Anterior cingulate cortex (tissue), 58 donors: Measurements from ENCODE around the gene ART3.

Source experiments
- DNase-seq, 58 donors: peaks; one replicate each; lab custom pipeline; 2025; lab: John Stamatoyannopoulos, UW

Gene ART3

DNA sequence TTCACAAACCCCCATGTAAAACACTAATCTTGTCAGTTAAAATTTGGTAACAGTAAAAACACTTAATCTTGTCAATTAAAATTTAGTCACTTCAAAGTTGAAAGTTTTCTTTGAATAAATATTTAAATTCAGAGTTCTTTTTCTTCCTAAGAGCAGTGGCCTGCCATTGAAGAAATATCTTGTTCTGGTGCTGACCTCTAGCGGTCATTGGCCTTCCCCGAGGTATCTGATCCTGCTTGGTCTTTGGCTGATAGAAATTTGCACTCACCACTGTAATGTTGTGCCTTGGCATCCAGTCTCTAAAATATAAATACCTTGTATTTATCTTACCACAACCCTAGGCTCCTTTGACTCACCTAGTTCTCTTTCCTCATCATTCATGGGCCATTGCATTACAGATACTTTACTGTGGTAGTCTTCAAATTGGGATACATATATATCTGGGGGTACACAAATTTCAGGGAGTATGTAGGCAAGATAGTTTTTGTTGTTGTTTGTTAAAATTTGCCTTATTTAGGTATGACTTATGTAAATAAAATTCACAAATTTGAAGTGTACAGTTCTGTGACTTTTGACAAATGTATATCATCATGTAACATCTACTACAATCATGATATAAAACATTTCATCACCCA lies 6.7 kb upstream of the ART3 start:
- DNase-seq: peak in 50 of 58 donors; percentile 0 to 77 (median 36)

DNA sequence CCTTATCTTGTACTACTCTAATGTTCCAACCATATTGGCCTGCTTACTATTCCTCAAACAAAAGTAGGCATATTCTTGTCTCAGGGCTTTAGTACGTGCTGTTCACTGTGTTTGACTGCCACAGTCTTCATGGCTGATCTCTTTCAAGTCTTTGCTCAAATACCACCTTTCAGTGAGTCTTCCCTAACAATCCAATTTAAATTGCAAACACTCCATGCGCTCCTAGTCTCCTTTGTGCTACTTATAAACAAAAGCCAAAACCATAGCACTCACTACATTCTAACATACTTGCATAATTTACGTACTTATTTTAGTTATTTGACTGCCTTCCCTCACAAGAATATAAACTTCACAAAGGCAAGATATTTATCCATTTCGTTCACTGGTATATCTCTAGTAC lies 1.7 kb upstream of the ART3 start:
- DNase-seq: no peak

DNA sequence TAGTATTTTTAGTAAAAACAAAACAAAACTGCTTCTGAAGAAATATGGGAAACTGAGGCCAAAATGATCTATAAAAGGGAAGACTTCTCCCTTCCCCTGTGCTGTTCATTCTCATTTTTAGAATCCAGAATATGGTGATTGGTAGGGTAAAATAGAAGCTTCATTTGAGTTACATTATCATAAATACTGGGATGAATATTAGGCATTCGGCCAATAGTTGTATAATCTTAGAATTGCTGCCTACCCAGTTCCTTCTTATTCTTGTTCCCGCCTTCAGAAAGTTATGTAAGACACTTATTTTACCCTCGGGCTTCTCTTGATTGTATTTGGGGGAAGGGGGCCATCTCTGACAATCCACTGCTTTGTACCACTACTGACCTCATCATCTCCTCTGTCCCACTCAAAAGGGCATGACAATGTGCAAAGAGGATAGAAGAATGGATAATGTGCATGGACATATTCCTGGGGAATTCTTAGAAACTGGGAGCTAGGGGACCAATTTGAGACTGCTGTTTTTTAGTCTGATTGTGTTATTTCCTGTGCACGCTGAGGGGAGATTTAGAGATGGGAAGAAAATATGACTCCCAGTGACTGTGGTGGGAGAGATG lies 588 bp downstream of the ART3 start:
- DNase-seq: peak in 1 of 58 donors; percentile 6

DNA sequence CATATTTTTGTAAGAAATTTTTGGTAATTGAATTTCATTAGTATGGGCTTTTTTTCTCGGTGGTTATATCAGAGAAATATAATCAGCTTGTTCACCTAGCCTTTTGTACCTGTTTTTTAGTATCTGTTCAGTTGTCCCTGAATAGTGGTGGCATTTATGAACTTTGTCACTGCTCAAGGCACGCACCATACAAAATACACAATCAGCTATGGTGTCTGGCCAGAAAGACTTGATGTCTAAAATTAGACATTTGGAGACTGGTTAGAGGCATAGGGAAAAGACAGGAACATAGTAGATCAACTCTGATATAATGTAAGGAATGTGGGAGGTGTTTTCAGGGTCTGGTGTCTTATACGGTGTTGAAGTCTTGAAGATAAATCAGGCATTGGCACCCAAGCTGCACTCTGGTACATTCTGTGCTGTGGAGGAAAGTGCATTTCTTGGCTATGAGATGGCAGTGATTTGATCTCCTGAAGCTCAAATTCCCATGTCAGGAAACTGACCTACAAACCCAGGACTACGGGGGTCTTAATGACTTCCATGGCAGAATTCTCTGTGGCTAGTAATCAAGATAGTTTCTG lies 3.6 kb downstream of the ART3 start:
- peak in 1 of 58 donors; percentile 1 for DNase-seq

DNA sequence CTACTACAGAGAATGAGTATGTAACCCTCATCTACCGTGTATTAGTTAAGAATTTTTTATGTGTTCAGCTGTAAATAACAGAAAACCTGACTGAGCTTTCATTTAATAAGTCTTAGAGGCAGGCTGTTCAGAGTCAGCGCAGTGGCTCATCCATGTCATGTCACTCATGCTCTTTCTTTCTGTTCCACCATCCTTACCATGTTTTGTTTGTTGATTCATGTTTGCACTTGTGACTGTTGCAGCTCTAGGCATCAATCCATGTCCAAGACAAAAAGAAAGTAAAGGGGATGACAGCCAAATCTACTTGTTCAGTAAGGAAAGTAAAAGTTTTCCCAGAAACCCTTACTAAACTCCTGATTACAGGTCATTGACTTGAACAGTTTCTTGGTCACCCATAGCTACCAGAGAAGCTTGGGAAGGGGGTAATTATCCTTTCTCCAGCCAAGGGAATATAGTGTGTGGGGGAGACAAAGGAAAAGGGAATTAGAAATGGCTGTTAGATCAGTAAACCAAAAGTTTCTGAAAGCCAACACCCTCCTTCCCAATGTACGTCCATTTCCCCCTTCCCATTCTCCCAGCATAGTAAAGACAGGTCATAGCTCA lies 9.0 kb downstream of the ART3 start:
- no peak for DNase-seq

DNA sequence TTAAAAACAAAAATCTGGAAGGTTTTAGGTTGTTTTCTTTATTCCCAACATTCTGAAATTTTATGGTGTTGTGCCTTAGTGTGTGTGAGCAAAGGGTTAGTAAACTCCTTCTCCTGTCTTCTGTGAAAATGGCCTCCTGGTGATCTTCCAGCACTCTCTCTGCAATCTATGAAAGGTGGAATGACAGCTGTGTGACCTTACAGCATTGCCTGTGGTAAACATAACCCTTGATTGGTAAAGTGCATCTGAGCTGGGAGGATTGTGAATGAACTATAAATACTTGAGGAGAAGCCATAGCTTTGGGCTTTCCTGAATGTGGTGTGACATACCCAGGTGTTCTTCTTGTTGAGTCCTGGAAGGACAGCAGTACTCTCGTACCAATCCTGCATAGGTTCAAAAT lies 10.0 kb downstream of the ART3 start:
- DNase-seq: no peak

DNA sequence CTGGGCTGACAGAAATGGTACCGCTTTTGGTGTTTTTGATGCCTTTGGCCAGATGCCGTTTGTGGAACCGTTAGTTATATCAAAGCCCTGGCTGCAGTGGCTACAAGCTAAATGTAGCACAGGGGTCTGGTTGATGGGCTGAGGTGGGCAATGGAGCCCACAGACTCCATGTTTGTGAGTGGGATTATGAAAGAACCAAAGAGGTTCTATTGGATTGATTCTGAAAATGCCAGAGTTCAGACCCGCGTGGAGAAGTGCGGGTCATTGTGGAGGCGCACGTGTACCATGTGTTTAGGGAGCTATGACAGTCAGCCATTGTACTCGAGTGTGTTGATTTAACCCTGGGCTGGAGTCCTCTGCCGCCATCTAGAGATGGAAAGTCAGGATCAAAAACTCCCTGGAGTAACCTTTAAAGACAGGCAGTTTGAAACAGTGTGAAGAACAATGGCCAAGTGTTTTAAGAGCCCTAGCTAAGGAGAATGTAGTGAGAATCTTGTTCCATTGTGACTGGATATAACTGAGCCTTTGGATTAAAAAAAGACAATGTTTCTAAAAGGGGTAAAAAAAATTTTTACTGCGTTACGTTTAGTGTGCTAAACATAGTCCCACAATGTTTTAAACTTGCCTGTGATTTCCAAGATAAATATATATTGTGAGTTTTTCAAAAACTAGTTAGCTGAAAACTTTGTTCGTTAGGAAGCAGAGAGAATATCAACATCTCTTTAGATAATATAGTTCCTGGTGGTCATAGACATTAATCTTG lies 12.7 kb downstream of the ART3 start:
- peak in 51 of 58 donors; percentile 3 to 86 (median 45) for DNase-seq

DNA sequence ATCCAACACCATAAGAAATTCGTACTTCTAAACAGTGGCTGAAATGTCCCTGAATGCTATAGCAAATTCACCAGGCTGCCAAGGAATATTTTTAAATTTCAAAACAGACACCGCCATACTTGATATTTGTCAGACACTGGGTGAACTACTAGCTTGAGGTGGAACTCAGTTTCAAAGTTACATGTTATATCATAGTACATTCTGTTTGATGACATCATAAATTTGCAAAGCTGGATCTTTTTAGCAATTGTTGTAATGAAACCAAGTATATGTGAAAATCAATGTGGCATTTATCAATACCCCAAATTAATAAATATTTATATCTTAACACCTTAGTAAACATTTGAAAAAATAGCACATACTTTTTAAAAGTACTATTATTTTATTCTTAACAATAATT lies 14.2 kb downstream of the ART3 start:
- no peak for DNase-seq

DNA sequence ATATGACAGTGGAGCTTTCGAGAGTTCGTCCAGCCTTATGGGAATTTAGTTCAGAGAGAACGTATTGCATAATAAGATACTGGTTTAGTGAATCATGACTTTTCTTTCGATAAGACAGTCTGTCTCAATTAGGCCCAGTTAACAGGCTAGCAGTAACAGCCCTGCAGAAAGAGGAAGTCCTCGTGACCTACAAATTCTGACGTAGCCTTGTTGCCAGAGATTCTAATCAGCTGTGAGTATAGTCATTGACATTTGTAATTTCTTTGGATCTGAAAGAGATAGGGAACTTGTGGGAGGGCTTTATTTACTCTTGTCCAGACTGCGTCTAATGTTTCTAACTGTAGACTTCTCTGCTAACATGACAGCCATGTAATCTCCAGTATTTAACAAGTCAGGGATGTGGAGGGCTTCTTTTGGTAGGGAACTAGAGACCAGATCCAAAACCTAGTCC lies 15.8 kb downstream of the ART3 start:
- DNase-seq: peak in 2 of 58 donors; percentile 0 to 6

DNA sequence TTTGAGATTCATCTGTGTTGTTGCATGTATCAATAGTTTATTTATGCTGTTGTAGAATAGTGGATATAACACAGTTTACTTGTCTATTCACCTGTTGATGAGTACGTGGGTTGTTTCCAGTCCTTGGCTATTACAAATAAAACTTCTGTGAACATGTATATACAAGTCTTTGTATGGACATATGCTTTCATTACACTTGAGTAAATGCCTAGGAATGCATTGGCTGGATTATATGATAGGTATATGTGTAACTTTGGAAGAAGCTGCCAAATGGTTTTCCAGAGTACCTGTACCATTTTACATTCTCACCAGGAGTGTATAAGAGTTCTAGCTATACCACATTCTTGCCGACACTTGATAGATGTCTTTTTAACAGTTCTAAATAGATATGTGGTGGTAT lies 16.5 kb downstream of the ART3 start:
- no peak for DNase-seq

DNA sequence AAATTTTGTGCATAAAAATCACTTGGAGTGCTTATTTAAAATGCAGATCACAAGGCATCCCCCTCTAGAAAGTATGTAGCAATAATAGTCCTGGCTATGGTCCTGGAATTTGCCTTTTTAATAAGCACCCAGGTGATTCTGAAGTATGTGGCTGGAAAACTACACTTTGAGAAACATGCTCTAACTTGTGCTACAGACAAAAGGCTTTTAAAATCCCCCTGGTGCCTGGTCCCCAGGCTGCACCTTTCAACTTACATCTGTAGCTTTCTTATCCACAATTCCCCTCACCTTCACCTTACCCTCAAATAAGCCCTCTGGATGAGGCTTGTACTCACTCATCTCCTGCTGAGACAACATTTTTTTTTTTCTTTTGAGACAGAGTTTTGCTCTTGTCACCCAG lies 21.1 kb downstream of the ART3 start:
- DNase-seq: no peak

DNA sequence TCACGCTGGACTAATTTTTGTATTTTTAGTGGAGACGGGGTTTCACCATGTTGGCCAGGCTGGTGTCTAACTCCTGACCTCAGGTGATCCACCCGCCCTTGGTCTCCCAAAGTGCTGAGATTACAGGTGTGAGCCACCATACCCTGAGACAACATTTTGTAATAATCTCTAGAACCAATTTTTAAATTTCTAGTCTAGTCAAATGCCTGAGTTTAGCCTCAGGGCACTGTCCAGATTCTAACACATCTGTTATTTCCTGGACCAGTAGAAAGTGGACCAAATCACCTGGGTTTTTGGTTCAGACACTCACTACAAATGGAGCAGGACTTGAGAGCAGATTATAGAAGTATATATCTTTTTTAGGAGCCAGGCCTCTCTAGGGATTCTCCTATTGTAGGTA lies 21.6 kb downstream of the ART3 start:
- no peak for DNase-seq

DNA sequence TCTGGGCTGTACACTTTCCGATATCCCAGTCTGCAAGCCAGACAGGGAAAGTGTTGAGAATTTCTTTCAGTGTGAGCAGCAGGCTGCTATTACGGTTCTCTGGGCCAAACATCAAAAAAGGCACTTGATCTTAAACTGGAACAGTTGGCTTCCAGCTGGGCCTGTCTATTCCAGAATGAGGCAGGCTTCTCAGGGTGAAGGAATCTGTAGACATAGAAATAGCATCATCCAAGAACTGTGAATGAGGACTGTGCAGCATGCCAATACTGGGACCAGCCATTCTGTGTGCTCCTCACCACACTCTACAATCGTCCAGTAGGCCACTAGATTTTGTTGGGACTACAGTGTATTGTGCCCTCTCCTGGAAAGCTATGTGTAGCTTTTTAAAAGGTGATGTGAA lies 31.1 kb downstream of the ART3 start:
- peak in 40 of 58 donors; percentile 1 to 66 (median 12) for DNase-seq

DNA sequence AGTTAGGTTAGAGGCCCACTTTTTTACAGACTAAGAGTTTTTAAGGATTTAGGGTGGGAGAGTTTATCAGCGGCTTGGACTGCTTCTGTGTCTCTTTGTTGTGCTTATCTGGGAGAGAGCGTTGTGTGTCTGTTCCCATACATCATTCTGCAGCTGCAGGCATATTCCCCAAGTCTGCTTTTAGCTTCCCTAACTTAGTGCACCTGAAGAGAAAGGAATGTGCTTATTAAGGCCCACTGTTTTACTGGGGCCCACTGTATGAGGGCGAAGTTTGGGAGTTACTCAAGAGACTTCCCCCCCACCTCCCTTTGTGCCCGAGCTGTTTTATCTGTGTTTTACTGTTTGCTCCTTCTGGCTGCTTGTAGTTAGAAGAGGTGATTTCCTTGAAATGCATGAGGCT lies 31.9 kb downstream of the ART3 start:
- DNase-seq: no peak

DNA sequence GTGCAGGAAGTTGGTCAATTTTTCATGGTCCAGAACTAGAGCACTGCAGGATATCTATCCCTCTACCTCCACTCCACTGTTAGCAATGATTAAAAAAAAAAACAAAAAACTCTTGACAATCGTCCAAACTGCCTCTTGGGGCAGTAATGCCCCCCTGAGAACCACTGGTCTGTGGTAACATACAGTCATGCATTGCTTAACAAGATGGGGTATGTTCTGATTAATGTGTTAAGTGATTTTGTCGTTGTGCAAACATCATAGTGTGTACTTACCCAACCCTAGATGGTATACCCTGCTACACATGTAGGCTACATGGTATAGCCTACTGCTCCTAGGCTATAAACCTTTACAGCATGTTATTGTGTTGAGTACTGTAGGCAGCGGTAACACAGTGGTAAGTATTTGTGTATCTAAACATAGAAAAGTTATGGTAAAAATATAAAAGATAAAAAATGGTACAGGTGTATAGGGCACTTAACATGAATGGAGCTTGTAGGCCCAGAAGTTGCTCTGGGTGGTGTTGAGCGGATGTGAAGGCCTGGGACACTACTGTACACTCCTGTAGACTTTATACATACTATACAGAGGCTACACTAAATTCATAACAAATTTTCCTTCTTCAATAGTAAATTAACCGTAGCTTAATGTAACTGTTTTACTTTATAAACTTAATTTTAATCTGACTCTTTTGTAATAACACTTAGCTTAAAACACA lies 34.1 kb downstream of the ART3 start:
- DNase-seq: no peak

DNA sequence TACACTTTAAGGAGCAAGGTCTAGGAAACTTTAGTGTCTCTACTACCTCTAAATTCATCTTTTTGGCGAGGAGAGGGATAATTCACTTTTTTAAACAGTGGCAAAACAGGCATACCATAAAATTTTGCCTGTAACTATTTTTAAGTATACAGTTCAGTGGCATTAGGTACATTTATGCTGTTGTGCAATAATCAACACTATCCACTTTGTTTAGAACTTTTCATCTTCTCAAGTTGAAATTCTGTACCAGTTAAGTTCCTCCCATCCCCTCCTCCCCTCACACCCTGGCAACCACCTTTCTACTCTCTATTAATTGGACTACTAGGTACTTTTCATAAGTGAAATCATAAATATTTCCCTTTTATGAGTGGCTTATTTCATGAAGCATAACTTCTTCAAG lies 42.3 kb downstream of the ART3 start:
- no peak for DNase-seq

DNA sequence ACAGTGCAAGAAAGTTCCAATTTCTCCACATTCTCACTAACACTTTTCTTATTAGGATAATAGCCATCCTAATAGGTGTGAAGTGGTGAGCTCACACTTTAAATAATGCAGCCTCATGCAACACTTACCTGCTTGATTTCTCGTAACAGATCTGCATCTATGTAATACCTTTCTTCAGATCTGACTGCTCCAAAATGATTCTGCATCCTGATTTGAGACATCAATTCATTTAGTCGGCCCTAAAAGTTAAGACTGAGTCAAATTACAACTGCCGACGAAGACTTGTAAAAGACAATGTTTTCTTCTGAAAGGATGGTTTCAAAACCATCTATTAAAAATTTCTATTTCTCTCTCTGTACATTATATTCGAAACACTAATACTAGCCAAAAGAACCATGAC lies 43.0 kb downstream of the ART3 start:
- no peak for DNase-seq

DNA sequence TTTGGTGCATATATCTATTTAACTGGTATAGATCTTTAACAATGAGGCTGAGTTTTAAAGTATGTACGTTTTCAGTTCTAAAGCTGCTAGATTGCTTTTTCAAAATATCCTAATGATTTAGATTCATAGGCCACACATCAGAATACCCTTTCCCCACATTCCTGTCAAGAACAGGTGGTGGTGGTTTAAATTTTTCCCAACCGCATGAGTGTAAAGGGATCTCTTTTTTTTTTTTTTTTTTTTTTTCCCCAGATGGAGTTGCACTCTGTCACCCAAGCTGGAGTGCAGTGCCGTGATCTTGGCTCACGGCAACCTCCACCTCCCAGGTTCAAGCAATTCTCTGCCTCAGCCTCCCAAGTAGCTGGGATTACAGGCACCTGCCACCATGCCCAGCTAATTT lies 45.7 kb downstream of the ART3 start:
- no peak for DNase-seq

DNA sequence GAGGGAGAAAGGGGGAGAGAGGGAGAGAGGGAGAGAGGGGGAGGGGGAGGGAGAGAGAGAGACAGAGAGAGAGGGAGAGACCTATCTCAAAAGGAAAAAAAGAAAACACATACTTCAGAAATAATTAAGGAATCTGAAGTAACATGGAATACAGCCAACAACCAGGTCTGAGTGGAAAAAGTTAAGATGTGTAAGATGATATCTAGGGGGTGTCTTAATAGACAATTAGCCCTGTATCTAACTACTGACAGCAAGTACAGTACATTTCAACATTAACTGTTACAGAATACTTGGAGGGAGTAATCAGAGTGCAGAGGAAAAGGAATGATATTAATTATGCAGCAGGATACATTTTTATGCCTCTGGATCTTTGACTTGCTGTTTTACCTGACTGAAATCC lies 51.3 kb downstream of the ART3 start:
- DNase-seq: no peak

DNA sequence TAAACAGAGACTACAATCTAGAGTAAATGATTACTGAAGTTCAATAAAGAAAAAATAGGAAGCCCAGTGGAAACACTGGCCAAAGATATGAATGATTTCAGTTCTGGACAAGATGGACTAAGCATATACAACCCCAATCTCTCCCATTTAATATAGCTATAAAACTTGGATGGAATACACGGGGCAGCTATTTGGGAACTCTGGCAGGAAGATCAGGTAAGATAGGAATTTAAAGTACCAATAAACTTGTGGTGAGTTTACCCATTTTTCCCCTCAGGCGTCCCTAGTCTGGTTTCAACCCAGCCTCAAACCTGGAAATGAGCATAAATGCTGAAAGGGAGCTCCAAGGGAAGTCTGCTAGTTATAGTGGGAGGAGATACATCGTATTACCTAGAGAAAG lies 53.2 kb downstream of the ART3 start:
- no peak for DNase-seq
